Ishikawa (cell line): ENCODE measurements around the gene ASPRV1.

Source experiments
- CEBPB ChIP-seq: IDR thresholded peaks from 2 replicates; pipeline ENCODE4 v1.6.1; 2012
- CREB1 ChIP-seq: IDR thresholded peaks from 2 replicates; pipeline ENCODE4 v1.6.1; 2012; ENCODE audit warnings: low read depth
- EGR1 ChIP-seq: IDR thresholded peaks from 2 replicates; pipeline ENCODE4 v1.6.1; 2012
- EP300 ChIP-seq: IDR thresholded peaks from 2 replicates; pipeline ENCODE4 v1.6.1; 2012; ENCODE audit warnings: borderline replicate concordance
- FOXM1 ChIP-seq: IDR thresholded peaks from 2 replicates; pipeline ENCODE4 v1.6.1; 2012; ENCODE audit warnings: low read depth, borderline replicate concordance
- MAX ChIP-seq: IDR thresholded peaks from 2 replicates; pipeline ENCODE4 v1.6.1; 2012
- NFIC ChIP-seq: IDR thresholded peaks from 2 replicates; pipeline ENCODE4 v1.6.1; 2012
- RAD21 ChIP-seq: IDR thresholded peaks from 2 replicates; pipeline ENCODE4 v1.6.1; 2012; ENCODE audit warnings: low read depth
- REST ChIP-seq: IDR thresholded peaks from 2 replicates; pipeline ENCODE4 v1.6.1; 2012; ENCODE audit warnings: low read depth, mild to moderate bottlenecking
- TAF1 ChIP-seq: IDR thresholded peaks from 2 replicates; pipeline ENCODE4 v1.6.1; 2012; ENCODE audit warnings: low read depth, mild to moderate bottlenecking
- TCF12 ChIP-seq: IDR thresholded peaks from 2 replicates; pipeline ENCODE4 v1.6.1; 2012; ENCODE audit warnings: low read depth
- YY1 ChIP-seq: IDR thresholded peaks from 2 replicates; pipeline ENCODE4 v1.6.1; 2012; ENCODE audit warnings: low read depth
- ZBTB7A ChIP-seq: IDR thresholded peaks from 2 replicates; pipeline ENCODE4 v1.6.1; 2012; ENCODE audit warnings: low read depth
- TF ChIP-seq, protein P1 (sequence below): IDR thresholded peaks from 2 replicates; pipeline ENCODE4 v1.6.1; 2012

DNA sequence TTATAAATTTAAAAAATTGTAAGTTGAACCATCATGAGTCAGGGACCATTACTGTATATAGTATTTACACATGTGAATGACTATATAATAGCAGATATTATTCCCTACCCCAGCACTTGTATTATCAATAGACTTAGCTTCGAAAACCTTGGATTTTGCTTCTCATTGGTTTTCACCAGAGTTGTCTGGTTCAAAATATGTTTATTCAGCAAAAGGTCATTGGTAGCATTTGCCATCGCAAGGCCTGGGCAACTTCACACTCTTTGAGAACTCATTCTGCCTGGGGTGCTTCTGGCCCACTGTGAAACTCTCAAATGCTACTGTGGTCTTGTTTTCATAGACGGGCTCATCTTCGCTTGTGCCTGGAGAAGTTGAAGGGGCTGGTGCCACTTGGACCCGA, 26.4 kb downstream of the ASPRV1 start:
- TF ChIP-seq, protein P1, sequence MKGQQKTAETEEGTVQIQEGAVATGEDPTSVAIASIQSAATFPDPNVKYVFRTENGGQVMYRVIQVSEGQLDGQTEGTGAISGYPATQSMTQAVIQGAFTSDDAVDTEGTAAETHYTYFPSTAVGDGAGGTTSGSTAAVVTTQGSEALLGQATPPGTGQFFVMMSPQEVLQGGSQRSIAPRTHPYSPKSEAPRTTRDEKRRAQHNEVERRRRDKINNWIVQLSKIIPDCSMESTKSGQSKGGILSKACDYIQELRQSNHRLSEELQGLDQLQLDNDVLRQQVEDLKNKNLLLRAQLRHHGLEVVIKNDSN = no peak
- TF ChIP-seq TAF1 = no peak
- no peak for TF ChIP-seq REST
- no peak for TF ChIP-seq MAX
- no peak for TF ChIP-seq YY1
- TF ChIP-seq FOXM1 = no peak
- TF ChIP-seq NFIC = no peak
- TF ChIP-seq CREB1 = no peak
- TF ChIP-seq EP300 = no peak
- TF ChIP-seq RAD21 = no peak
- no peak for TF ChIP-seq EGR1
- TF ChIP-seq TCF12 = no peak
- TF ChIP-seq ZBTB7A = no peak
- TF ChIP-seq CEBPB = no peak
